ENCODE data around the gene ADIPOR1. TPM values are rescaled to one million over a fixed set of nuclear protein-coding genes. Genes with fewer than 3 reads are reported as not detected.

Gene ADIPOR1, protein sequence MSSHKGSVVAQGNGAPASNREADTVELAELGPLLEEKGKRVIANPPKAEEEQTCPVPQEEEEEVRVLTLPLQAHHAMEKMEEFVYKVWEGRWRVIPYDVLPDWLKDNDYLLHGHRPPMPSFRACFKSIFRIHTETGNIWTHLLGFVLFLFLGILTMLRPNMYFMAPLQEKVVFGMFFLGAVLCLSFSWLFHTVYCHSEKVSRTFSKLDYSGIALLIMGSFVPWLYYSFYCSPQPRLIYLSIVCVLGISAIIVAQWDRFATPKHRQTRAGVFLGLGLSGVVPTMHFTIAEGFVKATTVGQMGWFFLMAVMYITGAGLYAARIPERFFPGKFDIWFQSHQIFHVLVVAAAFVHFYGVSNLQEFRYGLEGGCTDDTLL
- 77.7 and 180 TPM in 2 replicates for total RNA-seq

DNA sequence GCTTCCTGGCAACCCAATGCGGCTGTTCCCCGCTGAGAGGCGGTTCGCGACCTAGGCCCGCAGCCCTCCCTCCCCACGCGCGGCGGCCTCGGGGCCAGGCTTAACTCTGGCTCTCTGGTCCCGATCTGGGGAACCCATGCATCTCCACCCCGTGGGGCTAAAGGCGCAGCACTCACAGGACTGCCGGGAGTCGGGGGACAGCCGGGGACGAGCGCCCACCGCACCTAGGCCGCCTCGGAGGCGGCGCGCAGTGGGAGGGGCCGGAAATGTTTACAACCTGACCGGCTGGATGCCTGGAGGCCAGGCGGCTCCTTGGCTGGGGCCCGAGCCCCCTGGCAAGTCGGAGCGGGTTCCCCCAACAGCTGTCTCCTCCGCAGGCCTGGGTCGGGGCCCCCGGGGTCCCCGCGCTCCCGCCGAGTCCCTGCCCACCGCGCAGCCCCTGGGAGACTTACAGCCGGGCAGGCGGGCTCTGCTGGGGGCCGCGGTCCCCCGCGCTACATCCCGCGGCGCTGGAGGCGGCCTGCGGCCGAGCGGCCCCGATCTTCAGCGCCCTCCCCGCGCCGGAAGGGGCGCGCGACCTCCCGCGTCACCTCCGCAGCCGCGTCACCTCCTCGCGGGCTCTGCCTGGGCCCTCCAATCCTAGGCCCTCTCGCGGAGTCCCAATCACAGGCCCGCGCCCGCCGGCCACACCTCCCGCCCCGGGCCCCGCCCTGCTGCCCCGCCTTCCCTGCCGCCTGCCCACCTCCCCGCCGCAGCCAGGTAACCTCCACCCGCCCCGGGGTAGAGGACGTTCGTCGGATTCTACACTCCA lies at the start of gene ADIPOR1:
ADIPOR1 (minus strand) TSS at position 580 of the 811 bp plus-strand sequence. CDS start 7,242 bp downstream, outside the sequence.

DNA sequence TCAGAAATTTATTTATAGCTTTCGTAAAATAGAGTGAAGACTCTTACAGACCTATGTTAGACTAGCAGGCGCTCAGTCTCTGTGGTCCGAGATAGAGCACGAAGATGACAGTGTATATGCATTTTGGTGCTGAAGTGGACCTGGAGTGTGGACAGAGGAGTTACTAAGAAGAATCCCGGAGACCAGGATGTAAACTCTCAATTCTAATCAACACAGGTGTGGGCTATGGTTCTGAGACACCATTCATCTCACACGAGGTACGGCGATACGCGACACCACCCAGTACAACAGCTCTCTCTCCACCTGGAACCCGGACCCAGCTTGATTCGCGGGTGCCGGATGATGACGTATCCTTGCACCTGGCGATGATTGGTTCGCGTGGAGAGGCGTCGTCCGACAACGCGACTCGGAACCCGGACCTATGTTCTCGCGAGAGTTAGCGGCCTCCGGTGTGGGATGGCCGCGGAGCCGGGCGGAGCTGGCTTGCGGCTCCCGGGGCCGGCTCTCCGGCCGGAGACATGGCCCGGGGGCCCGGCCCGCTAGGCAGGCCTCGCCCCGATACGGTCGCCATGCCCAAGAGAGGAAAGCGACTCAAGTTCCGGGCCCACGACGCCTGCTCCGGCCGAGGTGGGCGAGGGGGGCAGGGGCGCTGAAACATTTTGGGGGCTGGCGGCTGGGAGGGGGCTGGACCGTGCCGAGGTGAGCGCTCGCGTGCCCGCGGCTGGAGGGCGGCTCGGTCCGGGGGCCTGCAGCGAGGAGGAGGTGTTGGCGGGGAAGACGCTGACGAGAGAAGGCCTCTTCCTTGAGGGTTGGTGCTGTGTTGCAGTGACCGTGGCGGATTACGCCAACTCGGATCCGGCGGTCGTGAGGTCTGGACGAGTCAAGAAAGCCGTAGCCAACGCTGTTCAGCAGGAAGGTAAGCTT lies 49.1 kb upstream of the ADIPOR1 start, which contains the start of gene TMEM183A:
TMEM183A (plus strand) TSS at position 427 of the 924 bp plus-strand sequence; CDS start at position 519, 92 bp downstream.

DNA sequence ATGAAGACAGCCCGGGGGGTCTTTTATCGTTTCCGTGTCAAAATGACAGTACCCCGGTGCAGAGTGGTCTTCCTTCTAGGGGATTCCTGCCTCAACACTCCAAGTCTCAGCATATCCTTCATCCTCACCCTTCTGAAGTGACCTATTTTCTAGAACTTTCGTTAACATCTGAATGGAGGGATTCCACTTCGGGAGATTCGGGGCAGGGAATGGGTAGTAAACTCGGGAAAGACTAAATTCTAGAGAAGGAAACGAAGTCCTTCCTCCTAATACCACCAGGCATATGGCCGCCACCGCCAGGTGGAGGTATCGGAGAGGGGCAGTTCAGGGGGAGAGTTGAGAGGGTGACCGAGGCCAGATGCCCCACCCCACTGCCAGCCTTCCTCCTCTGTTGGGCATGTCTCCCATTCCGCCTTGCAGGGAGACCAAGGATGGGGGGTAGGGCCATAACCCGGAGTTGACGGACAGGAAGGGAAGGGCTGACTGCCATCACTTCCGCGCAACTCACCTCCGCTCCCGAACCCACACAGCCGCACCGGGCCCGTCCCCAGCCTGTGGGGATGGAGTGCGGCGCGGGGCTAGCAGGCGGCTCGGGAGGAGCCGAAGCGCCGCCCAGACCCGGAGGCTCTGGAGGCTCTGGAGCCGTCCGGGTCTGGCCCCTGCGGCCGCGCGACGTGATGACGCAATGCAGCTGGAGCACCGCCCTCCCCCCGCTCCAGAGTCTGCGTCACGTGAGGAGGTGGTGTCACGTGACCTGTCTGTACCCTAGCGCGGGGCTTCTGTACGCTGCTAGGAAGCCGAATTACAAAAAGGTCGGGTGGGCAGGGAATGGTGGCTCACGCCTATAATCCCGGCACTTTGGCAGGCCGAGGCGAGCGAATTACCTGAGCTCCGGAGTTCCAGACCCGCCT lies 31.3 kb downstream of the ADIPOR1 start, which contains the start of gene KLHL12:
KLHL12 (minus strand) TSS at position 654 of the 911 bp plus-strand sequence. CDS start 2,072 bp downstream, outside the sequence.

Other genes starting within 250 kb of the ADIPOR1 start
- not detected in 2 replicates for gene SYT2, start 247.9 kb downstream of the ADIPOR1 start, total RNA-seq
- 37.4 and 103 TPM in 2 replicates for gene KDM5B, start 149.9 kb downstream of the ADIPOR1 start, total RNA-seq
- gene PCAT6, start 147.4 kb downstream of the ADIPOR1 start, total RNA-seq = not detected in 2 replicates
- gene RABIF, start 69.2 kb downstream of the ADIPOR1 start, total RNA-seq = 7.4 and 11.0 TPM in 2 replicates
- gene KLHL12, start 31.1 kb downstream of the ADIPOR1 start, total RNA-seq = 22.7 and 33.5 TPM in 2 replicates
- gene CYB5R1, start 8.9 kb upstream of the ADIPOR1 start, total RNA-seq = 23.3 and 43.7 TPM in 2 replicates
- 72.5 and 90.2 TPM in 2 replicates for gene TMEM183A, start 49.1 kb upstream of the ADIPOR1 start, total RNA-seq
- gene PPFIA4, start 68.2 kb upstream of the ADIPOR1 start, total RNA-seq = under 0.01 and 0.25 TPM in 2 replicates
- not detected in 2 replicates for gene MYOG, start 127.7 kb upstream of the ADIPOR1 start, total RNA-seq
- not detected in 2 replicates for gene ADORA1, start 169.4 kb upstream of the ADIPOR1 start, total RNA-seq
- not detected in 2 replicates for gene MYBPH, start 217.5 kb upstream of the ADIPOR1 start, total RNA-seq
- not detected in 2 replicates for gene CHI3L1, start 228.4 kb upstream of the ADIPOR1 start, total RNA-seq